Dedifferentiated amniotic fluid mesenchymal stem cell (primary cell): Measurements from ENCODE around the gene ARHGEF39.

Experiments
- DNase-seq: peaks from one replicate; pipeline ENCODE4 v3.0.0-alpha.2; 2016; ENCODE audit errors: extremely low spot score

ARHGEF39 gene

GRCh38 chr9:35675204-35675603 lies 10.2 kb upstream of the ARHGEF39 start:
- DNase-seq = no peak

- DNase-seq = no peak
Observed at GRCh38 chr9:35674025-35674361, 9.0 kb upstream of the ARHGEF39 start.

- no peak for DNase-seq
Observed at GRCh38 chr9:35673132-35674024, 8.4 kb upstream of the ARHGEF39 start, which contains the start of gene CA9. CA9 (plus strand) TSS chr9:35673928; CDS start chr9:35673960, 32 bp downstream.

- no peak for DNase-seq
Observed at GRCh38 chr9:35669331-35670145, 4.5 kb upstream of the ARHGEF39 start.

GRCh38 chr9:35667939-35668338 lies 2.9 kb upstream of the ARHGEF39 start:
- DNase-seq = no peak

GRCh38 chr9:35666549-35666948 lies 1.6 kb upstream of the ARHGEF39 start:
- DNase-seq = no peak

- no peak for DNase-seq
Observed at GRCh38 chr9:35666045-35666444, 1.1 kb upstream of the ARHGEF39 start.

GRCh38 chr9:35665471-35665818 lies 450 bp upstream of the ARHGEF39 start:
- no peak for DNase-seq

GRCh38 chr9:35662437-35662836 lies 2.6 kb downstream of the ARHGEF39 start:
- no peak for DNase-seq

- no peak for DNase-seq
Observed at GRCh38 chr9:35661756-35662350, 3.1 kb downstream of the ARHGEF39 start.

GRCh38 chr9:35660966-35661415 lies 4.0 kb downstream of the ARHGEF39 start:
- DNase-seq = peak; percentile 33

GRCh38 chr9:35659340-35659739 lies 5.7 kb downstream of the ARHGEF39 start:
- no peak for DNase-seq

- no peak for DNase-seq
Observed at GRCh38 chr9:35658968-35659220, 6.1 kb downstream of the ARHGEF39 start.

- peak; percentile 72 for DNase-seq
Observed at GRCh38 chr9:35658137-35658967, 6.6 kb downstream of the ARHGEF39 start, which contains the start of gene CCDC107. CCDC107 (plus strand) TSS chr9:35658292; CDS start chr9:35658380, 88 bp downstream.

- DNase-seq = peak; percentile 99
Observed at GRCh38 chr9:35657546-35658136, 7.4 kb downstream of the ARHGEF39 start, which contains the start of gene RMRP. RMRP (minus strand) TSS chr9:35658019.

- DNase-seq = no peak
Observed at GRCh38 chr9:35656831-35657545, 8.0 kb downstream of the ARHGEF39 start.

GRCh38 chr9:35656348-35656747 lies 8.6 kb downstream of the ARHGEF39 start:
- DNase-seq = no peak

GRCh38 chr9:35653611-35654010 lies 11.4 kb downstream of the ARHGEF39 start:
- DNase-seq = no peak

- DNase-seq = no peak
Observed at GRCh38 chr9:35652829-35653209, 12.2 kb downstream of the ARHGEF39 start.

GRCh38 chr9:35651956-35652828 lies 12.8 kb downstream of the ARHGEF39 start:
- DNase-seq = no peak
